Common myeloid progenitor, CD34-positive (primary cell): ENCODE results near the gene SMAD2.

Experiments used
- CTCF ChIA-PET: fragments of 350-600 bp; sonication (Branson Sonifier 250); formaldehyde crosslinking; loops from one replicate; lab custom pipeline; 2021; ENCODE audit warnings: antibody characterized with exemption; lab: Charles Lee
- POLR2A ChIA-PET: fragments of 350-600 bp; sonication (Branson Sonifier 250); formaldehyde crosslinking; loops from one replicate; lab custom pipeline; 2021; ENCODE audit warnings: antibody characterized with exemption; lab: Charles Lee
- DNase-seq, 3 donors: peaks; one replicate each; pipeline versions ENCODE4 v3.0.0 to v3.0.0-alpha.2; 2013
- H3K27ac ChIP-seq, 2 experiments: 1 replicate in 1 of 2; 2 replicates in 1 of 2; pipeline ENCODE4 v1.7.0; 2013; ENCODE audit warnings: inconsistent platforms in 2 of 2, low read length in 2 of 2, mild to moderate bottlenecking in 2 of 2, low read depth in 1 of 2, moderate library complexity in 1 of 2; ENCODE audit not compliant: severe bottlenecking in 2 of 2, insufficient read depth in 1 of 2, poor library complexity in 1 of 2
- H3K27me3 ChIP-seq, 5 experiments: replicated peaks in 2 of 5; 1 replicate in 3 of 5; 2 replicates in 2 of 5; pipeline versions ENCODE4 v1.6.1 to v1.7.0; 2013; ENCODE audit warnings: low read length in 4 of 5, mild to moderate bottlenecking in 2 of 5, moderate library complexity in 2 of 5, inconsistent platforms in 1 of 5; ENCODE audit not compliant: insufficient read depth in 5 of 5, control insufficient read depth in 4 of 5
- H3K36me3 ChIP-seq, 4 experiments: 1 replicate in 2 of 4; 2 replicates in 2 of 4; pipeline versions ENCODE4 v1.6.1 to v1.7.0; 2013; ENCODE audit warnings: low read length in 3 of 4, control low read depth in 1 of 4, mild to moderate bottlenecking in 1 of 4; ENCODE audit not compliant: control insufficient read depth in 4 of 4, insufficient read depth in 4 of 4
- H3K4me1 ChIP-seq, 4 experiments: 1 replicate in 3 of 4; 2 replicates in 1 of 4; pipeline versions ENCODE4 v1.6.1 to v1.7.1; 2013; ENCODE audit warnings: low read length in 3 of 4, mild to moderate bottlenecking in 3 of 4, control low read depth in 1 of 4, inconsistent platforms in 1 of 4, moderate library complexity in 1 of 4; ENCODE audit not compliant: control insufficient read depth in 4 of 4, insufficient read depth in 4 of 4; ENCODE audit errors: control extremely low read depth in 1 of 4
- H3K4me3 ChIP-seq, 7 experiments: 1 replicate in 4 of 7; 2 replicates in 3 of 7; pipeline versions ENCODE4 v1.5.1 to v1.7.0; 2013; ENCODE audit warnings: mild to moderate bottlenecking in 7 of 7, low read length in 6 of 7, moderate library complexity in 6 of 7, inconsistent platforms in 2 of 7, low read depth in 2 of 7, control low read depth in 1 of 7; ENCODE audit not compliant: insufficient read depth in 4 of 7, control insufficient read depth in 1 of 7; ENCODE audit errors: extremely low read depth in 1 of 7
- H3K9me3 ChIP-seq, 5 experiments: 1 replicate in 4 of 5; 2 replicates in 1 of 5; pipeline versions ENCODE4 v1.6.1 to v1.7.1; 2013; ENCODE audit warnings: low read length in 4 of 5, mild to moderate bottlenecking in 2 of 5, inconsistent platforms in 1 of 5, low read depth in 1 of 5, moderate library complexity in 1 of 5; ENCODE audit not compliant: control insufficient read depth in 4 of 5, insufficient read depth in 2 of 5; ENCODE audit errors: control extremely low read depth in 1 of 5
- WGBS: methylation state at CpG from one replicate; pipeline ENCODE4 v1.1.5; 2013; ENCODE audit not compliant: insufficient coverage; 5-methylcytosine and 5-hydroxymethylcytosine counted together

SMAD2 gene

GRCh38 chr18:47928466-47928865, 2.0 kb downstream of the SMAD2 start:
- POLR2A ChIA-PET = no interaction called here
- Histone ChIP-seq H3K27ac (no peak overlapping the region), H3K4me1 (peaks cover 7 to 68% (median 31%) of the 10 kb centered on the region in 4 experiments), H3K27me3 (no peaks in the 10 kb centered on the region), H3K4me3 (peak overlapping the region in 2 of 7 experiments; percentile 31 to 89), H3K36me3 (peaks cover 0 to 2% (median 0%) of the 10 kb centered on the region in 4 experiments), H3K9me3 (no peaks in the 10 kb centered on the region)
- WGBS = no CpG with 5 or more reads among the region's 3 CpGs
- no peak for DNase-seq
- CTCF ChIA-PET = interaction anchor here (1.0 kb wide), 1 partner anchor 14 kb away, joined by 3 read pairs; no protein-coding TSS in a partner anchor

GRCh38 chr18:47926101-47926850, 4.2 kb downstream of the SMAD2 start:
- Histone ChIP-seq H3K4me3 (no peak overlapping the region), H3K9me3 (no peaks in the 10 kb centered on the region), H3K36me3 (peaks cover 0 to 4% (median 0%) of the 10 kb centered on the region in 4 experiments), H3K4me1 (peaks cover 7 to 51% (median 22%) of the 10 kb centered on the region in 4 experiments), H3K27me3 (no peaks in the 10 kb centered on the region), H3K27ac (peak overlapping the region in 1 of 2 experiments; percentile 9)
- CTCF ChIA-PET = interaction anchor here (0.6 to 1.9 kb wide), 3 partner anchors 13 to 81 kb away, joined by 3 to 5 read pairs (median 3); no protein-coding TSS in a partner anchor
- POLR2A ChIA-PET = no interaction called here
- no peak for DNase-seq
- 83% methylated on average over 1 of the region's 2 CpGs for WGBS

- 96% methylated on average over 4 of the region's 6 CpGs for WGBS
- ChIA-PET POLR2A (no interaction called here), CTCF (no interaction called here)
- no peaks in the 10 kb centered on the region for H3K9me3 ChIP-seq
- peaks cover 0 to 9% (median 0%) of the 10 kb centered on the region in 4 experiments for H3K4me1 ChIP-seq
- no peak overlapping the region for H3K27ac ChIP-seq
- H3K27me3 ChIP-seq = no peaks in the 10 kb centered on the region
- H3K36me3 ChIP-seq = peaks cover 0 to 33% (median 3%) of the 10 kb centered on the region in 4 experiments
- no peak for DNase-seq
- H3K4me3 ChIP-seq = no peak overlapping the region
Measured at GRCh38 chr18:47919916-47920315, 10.5 kb downstream of the SMAD2 start.

- ChIA-PET CTCF (interaction anchor here (0.6 to 0.8 kb wide), 2 partner anchors 11 to 386 kb away, joined by 3 read pairs; no protein-coding TSS in a partner anchor), POLR2A (no interaction called here)
- no peak for DNase-seq
- Histone ChIP-seq H3K36me3 (peaks cover 0 to 28% (median 3%) of the 10 kb centered on the region in 4 experiments), H3K4me1 (peaks cover 0 to 4% (median under 1%) of the 10 kb centered on the region in 4 experiments), H3K4me3 (no peak overlapping the region), H3K27me3 (no peaks in the 10 kb centered on the region), H3K9me3 (no peaks in the 10 kb centered on the region), H3K27ac (no peak overlapping the region)
- WGBS = 98% methylated on average over 4 of the region's 8 CpGs
Measured at GRCh38 chr18:47917923-47918610, 12.4 kb downstream of the SMAD2 start.

- no peaks in the 10 kb centered on the region for H3K9me3 ChIP-seq
- no peak overlapping the region for H3K4me3 ChIP-seq
- H3K27me3 ChIP-seq = no peaks in the 10 kb centered on the region
- peaks cover 0 to 38% (median 3%) of the 10 kb centered on the region in 4 experiments for H3K36me3 ChIP-seq
- H3K27ac ChIP-seq = no peak overlapping the region
- CTCF ChIA-PET = no interaction called here
- POLR2A ChIA-PET = no interaction called here
- peaks cover 0 to 14% (median 4%) of the 10 kb centered on the region in 4 experiments for H3K4me1 ChIP-seq
- WGBS = 100% methylated on average over 1 of the region's 3 CpGs
- no peak for DNase-seq
Measured at GRCh38 chr18:47915930-47916329, 14.5 kb downstream of the SMAD2 start.

GRCh38 chr18:47915229-47915628, 15.2 kb downstream of the SMAD2 start:
- H3K4me1 ChIP-seq = peaks cover 0 to 14% (median 4%) of the 10 kb centered on the region in 4 experiments
- no peak for DNase-seq
- POLR2A ChIA-PET = no interaction called here
- no peaks in the 10 kb centered on the region for H3K27me3 ChIP-seq
- peaks cover 0 to 40% (median 3%) of the 10 kb centered on the region in 4 experiments for H3K36me3 ChIP-seq
- H3K27ac ChIP-seq = no peak overlapping the region
- no peaks in the 10 kb centered on the region for H3K9me3 ChIP-seq
- CTCF ChIA-PET = interaction anchor here (1.1 to 1.5 kb wide), 2 partner anchors 8 to 13 kb away, joined by 3 to 4 read pairs; no protein-coding TSS in a partner anchor
- no peak overlapping the region for H3K4me3 ChIP-seq
